OCI-LY7 (cell line): ENCODE results near the gene C16orf86.

Source experiments
- CTCF ChIP-seq: fragments of 200-600 bp; sonication (generic); conservative IDR thresholded peaks from 2 replicates; pipeline ENCODE4 v1.5.1; 2014; ENCODE audit warnings: mild to moderate bottlenecking, antibody characterized with exemption, low read length, moderate library complexity, mixed read lengths
- EZH2phosphoT487 ChIP-seq: fragments of 200-600 bp; sonication (generic); IDR thresholded peaks from 2 replicates; pipeline ENCODE4 v1.6.1; 2018; ENCODE audit warnings: low read depth, borderline replicate concordance, mild to moderate bottlenecking, mixed run types, antibody characterized with exemption, low read length, moderate library complexity, mixed read lengths

- TF ChIP-seq EZH2phosphoT487 (no peak), CTCF (no peak)
Observed at GRCh38 chr16:67679935-67680897, 13.6 kb downstream of the C16orf86 start.
